Peyer's patch (tissue), 4 donors: ENCODE measurements around the gene NFKB1. TPM values are rescaled to one million over a fixed set of nuclear protein-coding genes. Genes with fewer than 3 reads are reported as not detected.

Experiments used
- DNase-seq, 3 donors: peaks; one replicate each; pipeline ENCODE4 v3.0.0-alpha.2; 2017 to 2019
- H3K27ac ChIP-seq, 4 donors: fragments of 200-600 bp; sonication (generic); one replicate each; pipeline ENCODE4 v1.5.1; 2016 to 2019
- H3K27me3 ChIP-seq, 2 donors: fragments of 200-600 bp; sonication (generic); one replicate each; pipeline ENCODE4 v1.5.1; 2019
- H3K36me3 ChIP-seq, 3 donors: fragments of 200-600 bp; sonication (generic); one replicate each; pipeline ENCODE4 v1.5.1; 2016 to 2019
- H3K4me1 ChIP-seq, 4 donors: fragments of 200-600 bp; sonication (generic); one replicate each; pipeline ENCODE4 v1.5.1; 2016 to 2019
- H3K4me3 ChIP-seq, 4 donors: fragments of 200-600 bp; sonication (generic); 1 replicate in 3 of 4; 2 replicates in 1 of 4; pipeline ENCODE4 v1.5.1; 2016 to 2019; ENCODE audit warnings: mild to moderate bottlenecking in 1 of 4
- H3K9me3 ChIP-seq, 4 donors: fragments of 200-600 bp; sonication (generic); one replicate each; pipeline ENCODE4 v1.5.1; 2016 to 2019; ENCODE audit warnings: mild to moderate bottlenecking in 1 of 4
- CTCF ChIP-seq, 6 experiments: fragments of 450-650 bp in 4 of 6; fragments of 200-600 bp in 2 of 6; sonication (generic) in 1 of 6; IDR thresholded peaks; one replicate each; pipeline ENCODE4 v1.5.1; 2017 to 2019; ENCODE audit warnings: antibody characterized with exemption in 6 of 6, mild to moderate bottlenecking in 3 of 6, moderate library complexity in 1 of 6
- POLR2A ChIP-seq, 2 donors: fragments of 450-650 bp; IDR thresholded peaks; one replicate each; pipeline ENCODE4 v1.5.1; 2017; ENCODE audit warnings: antibody characterized with exemption in 2 of 2, mild to moderate bottlenecking in 2 of 2, moderate library complexity in 2 of 2
- total RNA-seq, 4 donors: library from RNA; depleted of rRNA; stranded (reverse); fragments of >200 nt; gene quantifications; one replicate each; pipeline ENCODE4 v1.1.0, GENCODE V29; 2016

Gene NFKB1
- total RNA-seq, 4 donors from 2014 or later, result 20.7 to 58.6 (median 24.5) TPM

GRCh38 chr4:102598762-102599374, 97.7 kb downstream of the NFKB1 start:
- no peak overlapping the region for H3K27ac ChIP-seq
- no peaks in the 10 kb centered on the region for H3K9me3 ChIP-seq
- H3K4me1 ChIP-seq, result no peaks in the 10 kb centered on the region
- no peak for TF ChIP-seq CTCF (IDR thresholded peaks at IDR 0.05)
- TF ChIP-seq POLR2A (IDR thresholded peaks at IDR 0.05), result no peak
- no peak for DNase-seq
- H3K4me3 ChIP-seq, result no peak overlapping the region
- H3K27me3 ChIP-seq, result no peaks in the 10 kb centered on the region
- peaks cover 0 to 93% (median 3%) of the 10 kb centered on the region in 3 donors for H3K36me3 ChIP-seq

- Histone ChIP-seq H3K4me1 (no peaks in the 10 kb centered on the region), H3K27ac (no peak overlapping the region), H3K36me3 (peaks cover 0 to 94% (median 3%) of the 10 kb centered on the region in 3 donors), H3K4me3 (no peak overlapping the region), H3K27me3 (no peaks in the 10 kb centered on the region), H3K9me3 (no peaks in the 10 kb centered on the region)
- DNase-seq, result no peak
- no peak for TF ChIP-seq POLR2A (IDR thresholded peaks at IDR 0.05)
- TF ChIP-seq CTCF (IDR thresholded peaks at IDR 0.05), result no peak
Measured at GRCh38 chr4:102599455-102599854, 98.3 kb downstream of the NFKB1 start.

- TF ChIP-seq POLR2A (IDR thresholded peaks at IDR 0.05) (no peak), CTCF (IDR thresholded peaks at IDR 0.05) (no peak)
- no peak for DNase-seq
- no peaks in the 10 kb centered on the region for H3K4me1 ChIP-seq
- no peaks in the 10 kb centered on the region for H3K27me3 ChIP-seq
- H3K27ac ChIP-seq, result no peak overlapping the region
- H3K9me3 ChIP-seq, result no peaks in the 10 kb centered on the region
- no peak overlapping the region for H3K4me3 ChIP-seq
- H3K36me3 ChIP-seq, result peaks cover 0 to 91% (median 3%) of the 10 kb centered on the region in 3 donors
Measured at GRCh38 chr4:102599886-102600285, 98.7 kb downstream of the NFKB1 start.

GRCh38 chr4:102600689-102601088, 99.5 kb downstream of the NFKB1 start:
- H3K27ac ChIP-seq, result no peak overlapping the region
- no peak overlapping the region for H3K4me3 ChIP-seq
- H3K27me3 ChIP-seq, result no peaks in the 10 kb centered on the region
- TF ChIP-seq CTCF (IDR thresholded peaks at IDR 0.05), result no peak
- TF ChIP-seq POLR2A (IDR thresholded peaks at IDR 0.05), result no peak
- DNase-seq, result no peak
- H3K4me1 ChIP-seq, result no peaks in the 10 kb centered on the region
- no peaks in the 10 kb centered on the region for H3K9me3 ChIP-seq
- H3K36me3 ChIP-seq, result peaks cover 0 to 83% (median 3%) of the 10 kb centered on the region in 3 donors

GRCh38 chr4:102601586-102602227, 100.5 kb downstream of the NFKB1 start:
- Histone ChIP-seq H3K27me3 (no peaks in the 10 kb centered on the region), H3K27ac (no peak overlapping the region), H3K9me3 (no peaks in the 10 kb centered on the region), H3K36me3 (peaks cover 0 to 77% (median 2%) of the 10 kb centered on the region in 3 donors), H3K4me1 (no peaks in the 10 kb centered on the region), H3K4me3 (no peak overlapping the region)
- TF ChIP-seq POLR2A (IDR thresholded peaks at IDR 0.05) (no peak), CTCF (IDR thresholded peaks at IDR 0.05) (no peak)
- no peak for DNase-seq
